HK-2 (cell line): ENCODE results near the gene PAXIP1.

Experiments used
- DNase-seq: peaks from one replicate; pipeline ENCODE4 v3.0.0-alpha.2; 2018; ENCODE audit not compliant: unreplicated experiment

The PAXIP1 gene

DNA sequence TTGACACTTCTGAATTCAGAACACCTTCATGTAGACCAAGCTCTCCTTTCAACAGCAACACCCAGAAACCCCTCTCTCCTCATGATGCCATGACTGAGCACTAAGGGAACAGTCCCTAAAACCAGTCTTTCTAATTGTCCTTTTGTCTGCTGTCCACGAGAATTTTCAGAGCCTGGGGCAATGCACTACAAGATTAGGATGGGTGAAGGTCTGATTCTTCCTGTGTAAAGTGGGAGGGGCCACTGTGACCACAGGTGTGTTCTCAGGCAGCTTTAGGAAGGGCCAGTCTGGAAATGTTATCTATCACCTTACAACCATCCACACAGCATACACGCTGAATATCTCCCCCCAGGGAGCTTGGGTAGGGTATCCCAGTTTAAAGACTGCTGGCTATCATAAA, 7.9 kb downstream of the PAXIP1 start:
- DNase-seq = no peak

DNA sequence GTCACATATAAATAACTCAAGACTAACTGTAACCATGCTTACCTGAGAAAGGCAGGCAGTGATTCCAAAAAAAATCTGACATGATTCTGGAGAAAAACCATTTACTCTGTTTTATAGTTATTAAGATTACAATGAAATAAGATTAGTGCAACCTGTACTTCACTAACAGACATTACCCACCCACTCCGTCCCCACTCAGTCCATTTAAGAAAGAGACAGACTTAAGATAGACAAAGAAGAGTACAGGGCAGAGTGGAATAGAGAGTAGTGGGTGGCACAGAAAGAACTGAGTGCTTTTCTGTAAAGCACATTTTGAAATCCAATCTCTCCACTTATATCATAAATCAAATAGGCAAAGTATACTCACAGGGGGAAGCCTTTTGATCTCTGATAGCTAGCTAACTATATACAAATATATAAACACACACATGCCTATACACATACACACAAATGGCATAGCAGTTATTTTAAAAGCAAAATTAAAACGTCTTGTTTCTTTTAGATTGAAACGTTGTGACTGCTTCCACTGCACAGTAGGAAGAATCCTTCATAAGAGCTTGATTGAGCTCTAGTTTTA, 11.9 kb downstream of the PAXIP1 start:
- DNase-seq = no peak

DNA sequence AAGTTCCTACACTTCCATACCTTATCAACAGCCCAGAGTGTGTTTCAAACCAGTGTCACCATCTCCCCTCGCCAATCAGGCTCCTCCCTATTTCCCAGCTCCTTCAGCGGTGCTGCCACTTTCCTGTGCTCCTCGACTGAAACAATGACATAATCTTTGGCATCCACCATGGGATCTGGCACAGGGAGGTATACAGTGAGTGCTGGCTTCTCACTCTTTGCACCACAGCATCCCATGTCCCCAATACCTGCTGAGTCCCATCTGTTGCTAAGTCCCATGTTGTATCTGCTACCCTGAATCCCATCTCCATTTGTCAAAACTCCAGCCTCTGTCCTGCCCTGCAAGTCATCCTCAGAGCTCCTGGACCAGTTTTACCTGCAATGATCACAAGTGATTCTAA, 15.4 kb downstream of the PAXIP1 start:
- DNase-seq = no peak

DNA sequence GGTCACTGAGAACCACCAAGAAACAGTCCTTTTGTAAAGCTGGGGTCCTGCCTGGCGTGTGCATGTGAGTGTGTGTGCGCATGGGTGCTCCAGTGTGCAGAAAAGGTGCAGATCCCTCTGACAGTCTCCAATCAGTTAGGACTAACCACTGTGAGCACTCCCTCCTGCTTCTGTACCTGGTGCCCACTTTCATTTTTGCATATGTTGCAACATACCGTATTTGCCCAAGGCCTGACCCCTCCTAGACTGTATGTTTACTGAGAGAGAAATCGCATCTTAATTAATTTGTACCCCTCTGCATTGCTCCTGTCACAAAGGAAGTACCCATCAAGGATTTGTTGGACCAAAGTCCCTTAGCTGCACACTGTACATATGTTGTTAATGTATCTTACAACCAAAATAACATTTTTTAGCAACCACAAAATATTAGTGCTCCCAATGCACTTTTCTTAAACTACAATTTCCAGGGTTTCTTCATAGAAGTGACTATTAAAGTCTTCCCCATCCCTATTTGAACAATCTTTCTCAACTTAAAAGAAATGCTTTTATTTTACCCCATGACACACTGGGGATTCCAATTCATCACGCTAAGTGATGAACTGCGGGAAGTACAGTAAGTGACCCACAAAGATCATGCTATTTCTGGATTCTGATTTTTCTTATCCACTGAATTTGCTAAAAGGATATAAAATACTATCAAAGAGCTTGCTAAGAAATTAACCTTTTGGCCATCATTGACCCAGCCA, 16.6 kb downstream of the PAXIP1 start:
- DNase-seq = no peak

DNA sequence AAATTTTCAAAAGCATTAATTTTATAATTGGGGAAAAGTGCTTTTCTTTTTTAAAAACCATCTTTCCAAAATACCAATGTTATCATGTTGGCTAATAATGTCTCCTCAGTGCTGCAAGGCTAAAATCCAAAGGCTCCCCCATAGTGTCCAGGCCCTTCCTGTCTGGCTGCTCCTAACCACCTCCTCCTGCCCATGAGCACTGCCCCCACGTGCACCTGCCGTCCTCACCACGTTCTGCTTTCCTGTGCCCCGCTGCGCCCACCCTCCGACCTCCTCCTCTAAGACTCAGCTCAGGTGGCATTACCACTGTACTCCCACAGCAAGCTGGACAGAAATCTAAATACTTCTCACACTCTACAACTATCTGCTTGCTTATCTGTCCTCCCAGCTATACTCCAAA, 17.7 kb downstream of the PAXIP1 start:
- no peak for DNase-seq

DNA sequence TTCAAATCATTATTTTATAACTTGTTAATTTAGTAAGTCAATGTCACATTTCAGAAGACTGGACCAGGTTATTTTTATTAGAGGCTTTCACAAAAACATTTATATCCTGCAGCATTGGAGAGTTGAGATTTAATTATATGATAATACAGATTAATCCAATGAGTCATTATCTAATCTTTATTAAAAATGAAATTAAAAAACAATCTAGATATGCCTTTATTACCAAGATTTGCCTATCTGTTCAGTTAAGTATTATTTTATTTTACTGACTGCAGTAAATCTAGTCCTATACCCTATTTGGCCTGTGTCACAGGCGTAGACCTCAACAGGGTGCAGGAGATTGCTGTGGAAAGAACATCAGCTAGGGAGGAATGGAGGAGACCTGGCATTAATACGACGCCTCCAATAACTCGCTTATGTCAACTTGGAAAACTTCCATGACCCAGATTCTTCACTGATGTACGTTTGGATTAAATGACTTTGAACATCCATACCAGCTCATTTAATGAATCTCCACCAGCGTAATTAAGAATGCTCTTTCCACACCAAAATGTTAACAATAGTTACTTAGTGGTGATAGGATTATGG, 18.2 kb downstream of the PAXIP1 start:
- DNase-seq = no peak

DNA sequence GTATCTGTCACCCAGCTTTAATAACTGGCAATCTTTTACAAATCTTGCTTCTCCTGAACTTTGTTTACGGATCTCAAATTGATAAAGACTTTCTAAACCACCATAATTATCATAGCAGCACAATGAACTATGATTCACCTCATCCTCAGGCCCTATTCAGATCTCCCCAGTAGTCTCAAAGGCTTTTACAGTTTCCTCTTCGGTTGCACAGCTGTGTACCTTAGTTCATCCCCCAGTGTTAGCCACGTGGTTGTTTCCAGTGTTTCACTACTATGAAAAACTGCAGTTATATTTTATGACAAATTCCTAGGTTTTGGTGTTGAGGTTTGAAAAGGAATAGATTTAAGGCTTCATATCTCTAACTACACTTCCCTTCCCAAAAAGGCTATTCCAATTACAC, 24.9 kb downstream of the PAXIP1 start:
- no peak for DNase-seq

DNA sequence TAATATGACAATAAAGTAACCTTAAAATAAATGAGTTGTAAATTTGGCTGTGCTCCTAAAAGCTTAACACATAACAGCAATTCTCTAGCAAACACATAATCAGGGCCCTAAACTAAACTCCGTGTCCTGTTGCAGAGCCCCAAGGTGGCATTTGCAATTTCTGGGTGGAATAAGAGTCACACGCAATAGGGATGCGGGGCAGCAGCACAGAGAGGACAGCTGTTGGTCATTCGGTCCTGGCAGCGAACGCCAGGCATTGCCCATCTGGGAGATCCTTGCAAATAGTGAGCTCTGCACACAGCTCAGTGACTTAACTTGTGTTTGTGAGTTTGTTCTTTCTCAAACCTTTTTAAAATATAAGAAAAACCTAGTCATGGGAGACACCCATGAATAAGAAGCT, 25.7 kb downstream of the PAXIP1 start:
- DNase-seq = no peak

DNA sequence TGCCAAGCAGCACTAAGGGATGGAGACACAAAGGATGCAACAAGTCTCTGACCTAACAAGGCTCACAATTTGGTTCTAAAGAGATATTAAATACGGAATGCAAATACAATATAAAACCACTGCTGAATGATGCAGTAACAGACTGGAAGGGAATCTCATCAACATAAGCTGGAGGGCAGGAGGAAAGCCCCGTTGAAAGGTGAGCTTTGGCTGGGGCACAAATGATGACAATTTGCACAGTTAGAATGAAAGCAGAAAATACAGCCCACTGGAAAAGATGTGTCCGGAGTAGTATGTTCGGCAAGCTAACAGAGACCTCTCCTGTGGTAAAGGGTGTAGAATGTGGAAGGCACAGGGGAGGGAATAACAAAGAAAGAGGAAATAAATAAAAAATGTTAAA, 26.1 kb downstream of the PAXIP1 start:
- DNase-seq = no peak

DNA sequence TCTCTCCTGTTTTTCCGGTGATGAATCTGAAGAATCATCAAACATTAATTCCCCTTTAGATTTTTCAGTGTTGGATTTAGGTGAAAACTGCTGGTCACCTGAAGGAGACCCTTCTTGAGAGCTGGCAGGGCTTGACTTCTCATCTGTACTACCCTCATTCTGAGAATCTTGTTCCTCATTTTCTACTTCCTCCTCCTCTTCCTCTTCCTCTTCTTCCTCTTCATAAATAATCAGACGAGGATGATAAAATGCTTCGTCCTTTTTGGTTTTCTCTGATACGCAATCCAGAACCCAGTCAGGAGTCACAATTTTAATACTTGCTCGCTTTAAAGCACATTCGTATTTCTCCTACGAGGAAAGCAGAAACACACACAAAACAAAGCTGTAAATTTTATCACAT, 26.9 kb downstream of the PAXIP1 start:
- no peak for DNase-seq

DNA sequence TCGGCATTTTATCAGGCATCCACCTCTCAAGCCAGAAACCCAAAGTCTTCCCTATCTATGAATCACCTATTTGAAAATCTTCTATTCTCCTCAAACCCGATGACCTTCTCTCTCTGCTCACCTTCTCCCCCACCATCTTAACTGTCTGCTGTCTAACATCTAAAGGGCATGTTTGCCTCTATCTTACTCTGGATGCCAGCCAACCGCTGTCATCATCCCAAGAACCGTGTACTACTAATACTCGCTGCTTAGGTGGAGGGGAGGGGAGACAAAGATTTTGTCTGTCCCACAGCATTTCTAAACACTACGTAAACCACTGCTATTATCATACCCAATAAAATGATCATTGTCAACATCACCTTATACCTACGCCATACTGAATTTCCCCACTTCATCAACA, 29.5 kb downstream of the PAXIP1 start:
- no peak for DNase-seq

DNA sequence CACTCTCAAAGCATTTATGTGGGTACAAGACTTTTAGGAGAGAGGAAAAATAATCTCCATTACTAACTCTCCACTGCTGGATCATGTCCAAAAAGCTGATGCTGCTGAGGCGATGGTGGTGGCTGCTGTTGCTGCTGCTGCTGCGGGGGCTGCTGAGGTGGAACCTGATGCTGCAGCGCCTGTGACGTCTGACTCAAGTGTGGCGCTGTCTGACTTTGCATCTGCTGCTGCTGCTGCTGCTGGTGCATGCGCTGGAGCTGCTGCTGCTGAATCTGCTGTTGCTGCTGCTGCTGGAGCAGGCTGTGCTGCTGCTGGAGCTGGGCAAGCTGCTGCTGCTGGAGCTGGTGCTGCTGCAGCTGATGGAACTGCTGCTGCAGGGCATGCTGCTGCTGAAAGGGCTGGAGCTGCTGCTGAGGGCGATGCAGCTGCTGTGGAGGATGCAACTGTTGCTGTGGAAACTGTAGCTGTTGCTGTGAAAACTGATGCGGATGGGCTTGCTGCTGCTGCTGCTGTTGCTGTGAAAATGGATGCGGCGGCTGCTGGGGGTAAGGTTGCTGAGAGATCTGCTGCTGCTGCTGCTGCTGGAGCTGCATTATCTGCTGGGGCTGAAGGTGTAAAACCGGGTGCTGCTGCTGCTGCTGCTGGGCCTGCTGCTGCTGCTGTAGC, 34.5 kb downstream of the PAXIP1 start:
- no peak for DNase-seq

DNA sequence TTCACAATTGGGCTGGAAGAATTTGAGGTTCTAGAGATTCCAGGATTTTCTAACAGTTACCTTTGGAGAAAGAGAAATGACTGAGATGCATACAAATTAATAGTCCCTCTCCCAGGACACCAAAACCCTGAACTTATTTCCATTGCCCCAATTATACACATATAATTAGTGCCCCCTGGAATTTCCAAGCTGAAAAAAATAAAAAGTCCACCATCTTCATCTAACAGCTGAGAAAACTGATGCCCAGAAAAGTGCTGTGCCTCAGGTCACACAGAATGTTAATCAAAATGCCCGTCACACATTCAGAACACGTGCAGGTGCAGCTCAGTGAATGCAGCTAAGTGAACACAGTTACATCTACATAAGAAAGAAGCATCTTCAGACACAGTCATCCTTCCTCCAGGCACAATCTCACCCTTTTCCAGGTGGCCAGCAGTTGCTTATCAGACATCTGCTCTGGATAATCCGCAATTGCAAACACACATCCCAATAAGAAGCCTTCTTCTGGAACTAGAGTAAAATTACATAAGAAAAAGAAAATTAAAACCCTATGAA, 35.4 kb downstream of the PAXIP1 start:
- no peak for DNase-seq

DNA sequence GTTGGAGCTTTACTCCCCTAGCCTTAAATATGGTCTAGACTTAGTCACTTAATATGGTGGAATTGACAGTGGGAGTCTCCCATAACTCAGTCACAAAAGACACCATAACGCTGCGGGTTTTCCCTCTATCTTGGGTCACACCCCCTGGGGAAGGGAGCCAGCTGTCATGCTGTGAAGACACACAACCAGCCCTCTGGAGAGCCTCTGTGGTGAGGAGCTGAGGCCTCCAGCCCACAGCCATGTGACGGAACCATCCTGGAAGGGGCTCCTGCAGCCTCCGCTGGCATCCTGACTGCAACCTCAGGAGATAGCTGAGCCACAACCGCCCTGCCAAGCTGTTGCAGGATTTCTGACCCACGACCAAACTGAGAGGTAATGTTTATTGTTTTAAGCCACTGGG, 37.9 kb downstream of the PAXIP1 start:
- peak; percentile 3 for DNase-seq

DNA sequence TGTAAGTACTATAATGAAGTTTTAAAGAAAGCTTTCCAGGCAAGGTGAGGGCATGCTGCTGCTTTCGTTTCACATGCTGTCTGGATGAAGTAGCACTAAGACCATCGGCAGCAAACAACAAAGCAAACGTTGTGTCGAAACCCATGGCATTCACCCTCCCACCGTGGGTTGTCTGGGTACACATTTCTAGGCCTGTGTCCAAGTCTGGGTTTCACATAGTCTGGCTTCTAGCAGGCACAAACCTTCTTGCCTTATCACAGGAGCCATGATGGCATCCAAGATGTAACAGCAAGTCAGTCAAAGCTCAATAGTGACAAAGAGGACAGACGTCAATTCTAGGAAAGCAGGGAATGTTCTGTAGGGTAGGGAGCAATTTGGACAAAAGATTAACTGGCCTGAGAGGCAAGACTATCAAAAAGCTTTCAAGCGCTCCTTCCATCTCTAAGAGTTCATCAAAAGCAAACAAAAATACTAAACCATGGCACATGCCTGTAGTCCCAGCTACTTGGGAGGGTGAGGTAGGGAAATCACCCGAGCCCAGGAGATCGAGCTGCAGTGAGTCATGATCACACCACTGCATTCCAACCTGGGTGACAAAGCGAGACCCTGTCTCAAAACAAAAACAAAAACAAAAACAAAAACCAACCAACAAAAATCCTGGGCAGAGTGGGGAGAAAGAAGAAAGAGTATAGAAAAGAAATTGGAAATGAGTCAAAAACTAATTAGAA, 42.7 kb downstream of the PAXIP1 start:
- DNase-seq = peak; percentile 24

DNA sequence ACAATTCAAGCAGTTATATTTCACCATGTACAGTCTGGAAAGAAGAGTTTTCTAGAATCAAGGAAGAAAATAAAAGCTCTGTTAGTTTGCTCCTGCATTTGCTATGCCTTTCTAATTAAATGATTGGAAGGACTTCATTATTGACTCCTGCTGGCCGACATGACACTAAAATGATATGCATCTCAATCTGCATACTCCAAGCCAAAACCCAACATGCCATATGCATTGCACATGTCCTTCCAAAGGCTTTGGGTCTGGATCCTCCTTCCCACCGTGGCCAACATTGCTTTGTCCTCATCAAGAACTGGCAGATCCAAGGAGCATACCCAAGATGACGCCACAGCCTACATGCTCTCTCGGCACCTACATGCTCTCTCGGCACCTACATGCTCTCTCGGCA, 46.5 kb downstream of the PAXIP1 start:
- DNase-seq = no peak

DNA sequence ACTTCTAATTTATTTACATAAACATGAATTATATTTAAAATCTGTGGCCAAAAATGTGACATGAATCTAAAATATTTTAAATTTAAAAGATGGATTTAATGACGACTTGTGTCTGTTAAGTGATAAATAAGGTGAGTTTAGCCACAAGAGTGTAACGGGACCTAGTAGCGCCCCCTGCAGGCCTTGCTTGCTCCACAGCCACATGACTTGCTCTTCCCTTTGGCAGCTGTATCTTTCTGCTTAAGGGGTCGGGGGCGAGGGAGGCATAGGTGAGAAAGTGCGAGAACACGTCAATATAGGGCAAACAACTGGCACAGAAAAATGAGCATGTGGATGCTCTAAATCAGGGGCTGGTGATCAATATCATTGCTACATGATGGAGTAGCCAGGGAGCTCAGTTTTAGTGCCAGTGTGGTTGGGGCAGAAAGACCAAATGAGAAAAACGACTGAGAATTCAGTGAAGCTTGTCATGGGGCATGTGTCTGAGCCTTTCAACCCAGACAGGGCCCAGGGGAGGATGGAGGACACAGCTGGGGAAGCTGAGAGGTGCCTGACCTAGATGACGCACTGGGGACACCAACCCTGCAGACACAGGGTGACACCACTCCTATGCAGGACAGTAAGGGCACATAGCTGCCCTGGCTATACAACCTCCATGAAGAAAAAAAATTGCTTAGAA, 49.8 kb downstream of the PAXIP1 start:
- DNase-seq = no peak

DNA sequence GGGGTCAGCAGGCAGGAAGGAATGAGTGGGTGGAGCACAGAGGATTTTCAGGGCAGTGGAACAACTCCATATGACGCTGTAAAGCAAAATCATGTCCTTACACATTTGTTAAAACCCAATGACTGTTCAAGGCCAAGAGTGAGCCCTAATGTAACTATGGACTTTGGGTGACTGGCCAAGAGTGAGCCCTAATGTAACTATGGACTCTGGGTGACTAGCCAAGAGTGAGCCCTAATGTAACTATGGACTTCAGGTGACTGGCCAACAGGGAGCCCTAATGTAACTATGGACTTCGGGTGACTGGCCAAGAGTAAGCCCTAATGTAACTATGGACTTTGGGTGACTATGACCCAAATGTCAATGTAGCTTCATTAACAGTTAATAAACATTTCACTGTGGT, 52.0 kb downstream of the PAXIP1 start:
- no peak for DNase-seq

DNA sequence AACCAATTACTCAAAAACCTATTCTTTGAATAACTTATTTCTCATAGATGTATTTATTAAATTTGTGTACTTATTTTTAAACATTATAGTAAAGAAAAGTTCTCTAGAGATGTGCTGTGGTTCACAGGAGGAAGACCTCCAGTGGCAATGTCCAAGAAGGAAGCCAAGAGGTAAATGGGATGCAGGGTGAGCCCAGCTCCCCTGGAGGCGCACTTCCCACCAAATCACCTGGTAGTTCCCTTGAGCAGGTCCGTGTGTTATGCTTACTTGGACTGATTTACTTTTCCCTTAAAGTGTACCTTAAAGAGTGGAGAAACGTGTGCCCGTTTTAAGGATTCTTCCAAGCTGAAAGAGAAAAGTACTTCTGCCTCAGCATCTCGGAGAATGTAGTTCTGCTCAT, 55.3 kb downstream of the PAXIP1 start:
- DNase-seq = no peak

DNA sequence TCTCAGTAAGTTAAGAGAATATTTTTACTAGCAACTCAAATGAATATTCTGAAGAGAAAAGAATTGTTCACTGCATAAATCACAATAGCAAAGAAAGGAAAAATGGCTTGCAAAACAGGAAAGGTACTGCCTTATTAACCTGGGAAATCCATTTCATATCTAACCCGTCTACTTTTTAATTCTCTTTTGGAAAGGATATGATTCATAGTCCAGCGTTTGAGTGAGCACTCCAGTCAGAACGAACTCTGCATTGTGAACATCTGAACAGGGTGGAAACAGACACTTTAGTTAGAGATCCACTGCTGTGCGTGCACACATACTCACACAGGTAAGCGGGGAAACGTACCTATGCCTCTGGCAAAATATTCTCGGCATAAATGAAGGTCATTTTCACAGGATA, 56.8 kb downstream of the PAXIP1 start:
- DNase-seq = no peak

DNA sequence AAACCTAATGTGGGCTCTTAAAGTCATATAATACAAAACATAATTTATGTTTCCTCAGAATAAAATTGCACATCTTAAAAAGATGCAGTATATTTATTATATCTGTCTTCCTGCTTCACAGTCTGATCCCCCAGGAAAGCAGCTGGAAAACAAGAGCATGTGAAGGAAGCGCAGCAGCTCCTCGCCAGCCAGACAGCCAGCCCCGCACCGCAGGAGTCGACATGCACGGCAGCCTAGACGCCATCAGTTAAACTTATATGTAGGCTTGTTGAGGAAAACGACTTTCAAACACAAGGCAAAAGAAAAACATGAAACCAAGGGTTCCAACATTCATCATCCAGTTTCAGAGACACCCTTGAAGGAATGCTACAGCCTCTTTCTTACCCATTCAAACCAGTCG, 59.0 kb downstream of the PAXIP1 start:
- no peak for DNase-seq

DNA sequence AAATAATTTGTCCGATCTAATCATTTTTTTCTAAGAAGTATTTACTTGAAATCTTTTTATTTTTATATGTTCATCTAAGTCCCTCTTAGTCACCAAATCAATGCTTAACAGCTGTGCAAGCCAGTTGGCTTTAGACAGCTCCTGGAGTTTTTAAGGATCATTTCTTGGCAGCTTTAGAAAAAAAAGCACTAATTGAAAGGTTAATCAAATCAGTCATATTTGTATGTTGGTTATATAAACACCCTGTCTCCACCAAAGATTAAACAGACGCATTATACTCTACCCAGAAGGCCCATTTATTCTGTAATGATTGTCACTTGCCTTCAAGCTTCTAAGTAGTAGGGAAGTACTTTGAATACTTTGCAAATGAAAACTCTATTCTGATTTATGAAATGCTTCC, 60.2 kb downstream of the PAXIP1 start:
- no peak for DNase-seq
